Stimulated activated CD4-positive, alpha-beta T cell treated with anti-CD3 and anti-CD28 coated beads, Interleukin-4, amount 100 ng/mL, for 24 hours (primary cell): Measurements from ENCODE around the gene CD6.

ENCODE experiments used
- DNase-seq: peaks from one replicate; pipeline ENCODE4 v3.0.0-alpha.2; 2020

Gene CD6

DNA sequence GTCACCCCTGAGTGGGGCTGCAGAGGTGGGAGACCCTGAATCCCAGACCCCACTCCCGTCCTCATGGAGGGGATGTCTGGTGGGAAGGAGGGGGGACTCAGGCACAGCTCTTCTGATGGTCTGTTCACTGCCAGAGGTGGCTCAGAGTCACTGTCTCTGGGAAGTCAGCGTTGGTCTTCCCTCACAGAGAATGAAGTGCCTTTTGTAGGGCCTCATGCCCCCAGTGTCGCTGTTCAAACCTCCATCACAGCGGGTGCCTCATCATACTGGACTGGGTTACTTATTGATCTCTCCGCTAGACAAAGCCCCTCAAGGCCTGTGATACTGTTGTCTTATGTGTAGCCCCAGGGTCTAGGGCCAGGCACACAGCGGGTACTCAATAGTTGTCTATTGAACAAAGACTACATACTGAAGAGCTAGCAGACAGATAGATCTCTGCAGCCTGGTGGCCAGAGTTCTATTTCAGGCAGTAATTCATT lies 41.3 kb downstream of the CD6 start:
- DNase-seq = no peak

GRCh38 chr11:61018059-61018458 lies 46.6 kb downstream of the CD6 start:
- DNase-seq = no peak

GRCh38 chr11:61019037-61019831 lies 47.8 kb downstream of the CD6 start:
- DNase-seq = no peak

DNA sequence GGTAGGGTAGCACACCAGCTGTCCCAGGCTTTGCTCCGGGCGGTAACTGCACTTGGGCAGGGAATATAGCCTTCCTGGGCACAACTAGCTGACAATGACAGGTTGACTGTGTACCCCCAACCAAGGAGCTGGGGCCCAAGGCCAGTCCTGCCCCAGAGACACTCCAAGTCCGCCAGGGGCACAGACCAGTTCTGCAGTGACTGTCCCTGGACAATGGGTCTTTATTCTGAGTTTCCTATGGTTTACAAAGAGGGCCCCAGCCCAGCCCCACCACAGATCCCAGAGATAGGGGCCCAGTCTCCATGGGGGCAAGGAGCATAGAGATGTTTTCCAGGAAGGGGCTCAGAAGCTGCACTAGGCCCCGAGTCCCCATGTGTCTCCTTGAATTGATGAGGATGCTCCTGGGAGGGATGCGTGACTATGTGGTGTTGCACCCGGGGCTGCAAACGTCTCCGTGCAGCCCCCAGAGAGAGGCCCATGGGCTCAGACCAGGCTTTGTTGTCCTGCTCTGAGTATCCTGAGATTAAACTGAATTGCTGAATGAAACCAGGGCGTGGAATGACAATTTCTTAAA lies 48.4 kb downstream of the CD6 start:
- DNase-seq = no peak

DNA sequence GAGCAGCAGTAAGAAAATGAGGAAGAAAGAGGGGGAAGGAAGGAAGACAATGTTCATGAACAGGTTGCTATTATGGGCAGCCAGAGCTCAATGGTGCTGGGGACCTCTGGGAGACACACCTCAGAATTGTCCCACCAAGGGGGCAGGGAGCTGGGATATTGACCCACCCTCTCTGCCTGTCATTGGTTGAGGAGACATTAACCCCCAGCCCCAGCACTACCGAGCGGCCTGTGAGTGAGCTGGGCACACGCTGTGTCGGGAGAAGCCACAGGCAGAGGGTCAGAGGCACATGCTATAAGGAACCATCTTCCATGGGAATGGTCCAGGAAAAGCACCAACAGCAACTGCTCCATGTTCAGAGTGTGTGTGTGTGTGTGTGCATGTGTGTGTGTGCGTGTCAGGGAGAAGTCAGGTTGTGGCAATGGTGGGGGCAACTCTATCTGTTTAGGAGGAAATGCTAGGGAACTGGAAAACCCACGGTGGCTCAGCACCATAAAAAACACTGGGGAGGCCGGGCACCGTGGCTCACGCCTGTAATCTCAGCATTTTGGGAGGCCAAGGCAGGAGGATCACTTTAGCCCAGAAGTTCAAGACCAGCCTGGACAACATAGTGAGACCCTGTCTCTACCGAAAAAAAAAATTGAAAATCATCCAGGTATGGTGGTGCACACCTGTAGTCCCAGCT lies 49.2 kb downstream of the CD6 start:
- no peak for DNase-seq

GRCh38 chr11:61021661-61022212 lies 50.3 kb downstream of the CD6 start:
- DNase-seq = peak; percentile 86

DNA sequence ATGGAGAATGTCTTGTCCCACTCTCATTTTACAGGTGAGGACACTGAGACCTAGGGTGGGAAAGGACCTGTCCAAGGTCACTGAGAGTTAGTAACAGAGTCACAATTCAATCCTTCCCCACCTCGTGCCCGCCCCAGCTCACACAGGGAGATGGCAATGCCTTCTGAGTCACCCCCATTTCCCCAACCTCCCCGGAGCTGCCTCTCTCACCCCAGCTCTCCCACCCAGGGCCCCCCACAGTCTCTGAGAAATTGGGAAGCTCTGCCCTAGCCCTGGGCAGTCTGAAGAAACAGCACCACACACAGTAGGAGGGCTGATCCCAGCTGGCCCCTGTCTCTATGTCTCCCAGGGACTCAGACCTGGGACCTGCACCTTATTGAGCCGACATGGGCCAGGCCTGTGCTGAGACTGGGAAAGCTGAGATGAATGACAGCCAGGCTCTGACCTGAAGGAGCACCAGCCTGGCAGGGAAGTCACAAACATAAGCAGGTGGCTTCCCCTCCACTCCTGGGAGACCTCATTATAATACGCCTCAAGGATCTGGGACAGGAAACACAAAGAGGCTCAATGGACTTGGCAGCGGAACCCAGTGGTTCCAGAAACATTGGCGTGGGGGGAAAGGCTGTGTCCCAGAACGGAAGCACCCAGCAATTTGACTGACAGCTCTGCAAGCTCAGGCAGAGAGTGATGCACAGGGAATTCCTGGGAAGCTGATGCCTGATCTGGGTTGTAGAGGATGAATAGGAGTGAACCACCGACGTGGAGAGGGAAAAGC lies 51.0 kb downstream of the CD6 start:
- DNase-seq = peak; percentile 44

DNA sequence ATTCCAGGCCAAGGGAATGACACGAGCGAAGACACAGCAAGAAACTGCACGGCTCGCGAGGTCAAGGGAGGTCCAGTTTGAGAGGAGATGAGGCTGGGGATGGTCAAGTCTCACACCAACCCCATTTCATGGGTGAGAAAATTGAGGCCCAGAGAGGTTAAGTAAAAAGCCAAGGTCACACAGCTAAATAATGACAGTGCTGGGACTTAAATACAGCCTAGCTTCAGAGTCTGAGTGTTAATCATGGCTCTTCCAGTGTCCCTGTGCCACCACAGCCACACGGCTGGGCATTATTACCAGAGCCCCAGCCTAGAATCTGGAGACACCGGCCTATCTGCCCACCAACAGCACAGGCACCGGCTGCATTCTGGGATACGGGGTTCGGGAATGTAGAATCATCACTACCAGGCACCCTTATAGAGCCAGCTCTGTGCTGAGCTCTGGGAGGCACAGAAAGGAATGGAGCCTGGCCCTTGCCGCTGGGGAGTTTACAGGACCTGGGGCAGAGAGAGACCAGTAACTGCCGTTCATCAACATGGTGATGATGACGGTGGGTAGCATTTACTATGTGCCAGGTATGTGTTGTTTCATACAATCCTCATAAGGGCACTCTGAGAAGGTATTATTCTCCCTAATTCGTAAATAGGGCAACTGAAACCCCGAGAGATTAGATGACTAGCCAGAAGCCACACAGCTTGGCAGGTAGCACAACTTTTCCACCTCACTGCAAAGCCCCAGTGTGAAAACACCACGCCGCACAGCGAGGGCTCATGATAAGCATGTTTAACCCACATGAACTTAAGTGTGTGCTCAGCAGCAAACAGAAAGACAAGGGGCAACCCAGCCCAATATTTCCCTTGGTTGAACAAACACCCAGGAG lies 51.8 kb downstream of the CD6 start:
- peak; percentile 84 for DNase-seq

GRCh38 chr11:61023966-61024295 lies 52.5 kb downstream of the CD6 start:
- DNase-seq = no peak

GRCh38 chr11:61024938-61025820 lies 53.7 kb downstream of the CD6 start:
- no peak for DNase-seq

DNA sequence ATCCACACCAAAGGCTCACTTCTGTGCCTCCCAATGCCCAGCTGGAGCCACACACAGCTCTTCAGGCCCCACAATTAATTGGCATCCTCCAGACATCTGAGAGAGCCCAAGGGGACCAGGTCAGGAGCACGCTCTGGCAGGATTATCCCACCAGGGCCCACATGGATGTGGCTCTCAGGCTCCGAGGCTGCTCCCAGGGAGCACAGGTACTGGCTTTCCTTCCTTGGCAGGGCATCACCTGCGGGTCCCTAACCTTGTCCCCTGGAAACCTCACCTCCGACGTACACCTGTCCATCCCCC lies 54.3 kb downstream of the CD6 start:
- no peak for DNase-seq

DNA sequence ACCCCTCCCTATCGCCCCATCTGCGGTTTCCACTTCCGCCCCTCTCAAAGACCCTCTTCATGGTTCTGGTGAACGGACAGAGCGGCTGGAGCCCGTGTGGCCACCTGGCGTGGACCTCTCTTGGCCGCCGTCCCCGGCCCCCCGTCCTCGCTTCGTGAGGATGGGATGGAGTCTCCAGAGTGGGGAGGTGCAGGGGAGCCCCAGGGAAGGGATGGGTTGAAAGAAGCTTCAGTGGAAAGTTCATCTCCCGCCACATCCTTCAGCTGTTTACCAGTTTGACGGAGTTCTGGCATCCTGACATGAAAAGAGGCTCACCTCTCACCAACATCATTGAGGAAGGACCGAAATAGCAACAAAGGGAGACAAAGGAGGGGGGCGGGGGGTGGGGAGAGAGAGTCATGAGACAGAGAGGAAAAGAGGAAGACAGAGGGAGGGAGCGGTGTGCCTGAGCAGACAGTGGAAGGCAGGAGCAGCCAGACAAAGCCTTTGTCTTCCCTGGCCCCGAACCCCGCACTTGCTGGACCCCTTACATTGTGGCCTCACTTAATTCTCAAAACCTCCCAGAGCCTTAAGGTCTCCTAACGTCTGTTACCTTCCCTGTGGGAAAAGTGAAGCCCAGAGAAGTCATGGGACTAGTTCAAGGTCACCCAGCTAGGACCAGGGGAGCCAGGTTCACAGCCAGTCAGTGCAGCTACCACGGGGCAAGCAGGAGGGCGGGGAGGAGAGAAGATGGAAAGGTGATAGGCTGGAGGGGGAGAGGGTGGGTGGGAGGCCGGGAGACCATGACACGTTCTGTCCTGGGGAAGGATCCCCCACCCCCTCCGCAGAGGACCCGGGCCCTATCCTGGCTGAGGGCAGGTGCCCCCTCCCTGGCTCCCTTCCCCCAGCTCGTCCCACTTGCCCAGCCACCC lies 54.9 kb downstream of the CD6 start:
- peak; percentile 62 for DNase-seq

DNA sequence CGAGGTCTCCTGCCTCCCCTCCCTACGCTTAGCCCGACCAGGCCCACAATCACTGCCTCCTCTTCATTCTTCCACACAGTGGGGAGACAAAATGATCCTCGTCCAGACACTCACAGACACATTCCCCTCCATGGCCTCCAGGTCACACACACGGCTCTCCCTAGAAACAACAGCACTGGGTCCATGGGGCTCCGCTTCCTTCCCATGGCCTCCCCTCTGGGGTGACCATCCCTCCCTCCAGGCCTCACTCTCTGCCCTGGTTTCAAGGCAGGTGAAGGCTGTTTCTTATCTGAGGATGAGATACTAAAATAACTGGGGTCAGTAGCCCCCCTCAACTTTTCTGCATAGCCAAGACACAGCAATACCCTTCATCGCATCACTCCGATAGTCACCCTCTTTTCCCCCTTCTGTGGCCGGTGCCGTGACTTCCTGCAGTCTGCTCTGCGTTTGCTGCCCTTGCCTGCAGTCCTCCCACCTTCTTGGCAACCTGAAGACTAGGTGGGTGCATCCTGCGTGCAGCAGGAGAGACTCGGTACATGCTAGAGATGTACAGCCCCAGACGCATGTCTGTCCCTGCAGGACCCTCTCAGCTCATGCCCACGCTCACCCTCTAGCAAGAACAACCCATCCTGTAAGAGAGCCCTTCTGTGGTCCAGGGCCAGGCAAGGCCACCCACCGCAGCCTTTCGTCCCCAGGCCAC lies 55.8 kb downstream of the CD6 start:
- DNase-seq = peak; percentile 53

- DNase-seq = peak; percentile 85
Measured at GRCh38 chr11:61028135-61028729, 56.8 kb downstream of the CD6 start.

GRCh38 chr11:61032824-61033223 lies 61.3 kb downstream of the CD6 start:
- DNase-seq = no peak

DNA sequence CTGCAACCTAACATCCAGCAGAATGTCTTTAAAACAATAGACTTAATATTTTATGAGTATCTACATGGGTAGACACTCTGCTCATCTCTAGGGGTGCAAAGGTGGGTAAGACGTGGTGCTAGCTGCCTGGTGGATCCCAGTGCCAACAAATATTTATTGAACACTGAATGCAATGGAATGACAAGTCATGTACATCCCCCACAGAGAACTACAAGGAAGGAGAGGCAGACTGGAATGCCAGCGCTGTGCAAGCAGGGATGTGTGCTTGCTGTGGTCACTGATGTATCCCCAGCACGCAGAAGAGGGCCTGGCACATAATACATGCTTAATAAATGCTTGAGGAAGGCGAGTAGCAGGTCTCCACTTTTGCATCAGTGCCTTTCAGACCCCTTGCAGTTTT lies 61.9 kb downstream of the CD6 start:
- DNase-seq = no peak

- no peak for DNase-seq
Measured at GRCh38 chr11:61034111-61034510, 62.6 kb downstream of the CD6 start.

DNA sequence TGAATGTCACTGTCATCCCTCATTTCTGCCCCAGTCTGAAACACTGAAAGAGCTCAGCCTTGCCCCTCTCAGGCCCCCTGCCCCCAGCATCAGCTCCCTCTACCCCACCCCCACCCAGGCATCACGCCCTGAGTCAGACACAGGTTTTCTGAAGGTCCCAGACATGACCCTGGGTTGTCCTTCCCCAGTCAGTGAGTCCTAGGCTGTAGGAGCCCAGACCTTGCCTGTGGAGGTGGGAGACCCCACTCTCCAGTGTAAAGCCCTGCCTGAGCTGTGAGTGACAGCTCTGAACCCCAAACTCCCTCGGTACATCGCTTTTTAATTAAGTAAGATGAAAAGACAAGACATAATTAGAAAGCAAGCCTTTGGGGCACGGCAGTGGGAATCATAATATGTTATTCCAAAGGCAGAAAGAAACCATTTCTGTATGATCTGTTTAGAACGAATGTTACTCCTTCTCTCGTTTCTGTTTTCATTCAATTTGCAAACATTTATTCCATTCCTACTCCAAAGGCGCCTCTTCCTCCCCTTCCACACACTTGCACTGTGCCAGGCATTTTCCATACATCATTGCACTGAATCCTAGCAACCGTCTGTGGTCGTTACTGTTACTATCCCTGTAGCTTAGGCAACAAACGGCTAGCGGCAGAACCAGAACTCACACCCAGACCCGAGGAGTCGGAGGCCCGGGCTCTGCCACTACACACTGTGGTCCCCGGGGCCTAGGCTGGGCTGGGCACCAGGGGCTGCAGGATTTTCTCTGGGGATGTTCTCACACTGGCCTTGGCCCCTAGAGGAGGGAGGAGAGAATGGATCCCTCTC lies 63.4 kb downstream of the CD6 start:
- no peak for DNase-seq
